Right renal pelvis (tissue), 4 donors: Measurements from ENCODE around the gene PLEKHG4B. TPM values are rescaled to one million over a fixed set of nuclear protein-coding genes. Genes with fewer than 3 reads are reported as not detected.

Experiments used
- DNase-seq, 4 donors: peaks; one replicate each; pipeline ENCODE4 v3.0.0-alpha.2; 2013; ENCODE audit warnings: low read depth in 4 of 4, low spot score in 3 of 4, missing footprints in 1 of 4
- polyA plus RNA-seq, 4 donors: library from polyadenylated mRNA; unstranded; fragments of 120-200 nt; gene quantifications; one replicate each; pipeline ENCODE4 v1.2.1, GENCODE V29; 2013; ENCODE audit not compliant: insufficient read length in 4 of 4

PLEKHG4B gene
- polyA plus RNA-seq, 4 donors, result 10.7 to 12.1 (median 11.5) TPM

- no peak for DNase-seq
Observed at GRCh38 chr5:126806-127205, 34.8 kb downstream of the PLEKHG4B start.

- no peak for DNase-seq
Observed at GRCh38 chr5:127886-128285, 35.9 kb downstream of the PLEKHG4B start.

GRCh38 chr5:128446-128845, 36.5 kb downstream of the PLEKHG4B start:
- no peak for DNase-seq

GRCh38 chr5:129148-129547, 37.2 kb downstream of the PLEKHG4B start:
- DNase-seq, result no peak

GRCh38 chr5:129820-130219, 37.9 kb downstream of the PLEKHG4B start:
- no peak for DNase-seq

- DNase-seq, result no peak
Observed at GRCh38 chr5:130601-131131, 38.7 kb downstream of the PLEKHG4B start.

GRCh38 chr5:136901-137300, 44.9 kb downstream of the PLEKHG4B start:
- no peak for DNase-seq

- DNase-seq, result no peak
Observed at GRCh38 chr5:137741-138140, 45.8 kb downstream of the PLEKHG4B start.

- DNase-seq, result no peak
Observed at GRCh38 chr5:138936-139335, 47.0 kb downstream of the PLEKHG4B start.

- no peak for DNase-seq
Observed at GRCh38 chr5:139579-140442, 47.8 kb downstream of the PLEKHG4B start.

GRCh38 chr5:140443-140829, 48.5 kb downstream of the PLEKHG4B start:
- no peak for DNase-seq

GRCh38 chr5:141211-141610, 49.2 kb downstream of the PLEKHG4B start:
- DNase-seq, result no peak

GRCh38 chr5:141761-142160, 49.8 kb downstream of the PLEKHG4B start:
- no peak for DNase-seq

GRCh38 chr5:142246-142810, 50.4 kb downstream of the PLEKHG4B start:
- DNase-seq, result no peak

- DNase-seq, result no peak
Observed at GRCh38 chr5:143041-143440, 51.1 kb downstream of the PLEKHG4B start.

GRCh38 chr5:144941-145340, 53.0 kb downstream of the PLEKHG4B start:
- no peak for DNase-seq

- no peak for DNase-seq
Observed at GRCh38 chr5:145585-146323, 53.8 kb downstream of the PLEKHG4B start.

GRCh38 chr5:147751-148150, 55.8 kb downstream of the PLEKHG4B start:
- no peak for DNase-seq

- DNase-seq, result no peak
Observed at GRCh38 chr5:149745-150485, 57.9 kb downstream of the PLEKHG4B start.

GRCh38 chr5:150746-151145, 58.8 kb downstream of the PLEKHG4B start:
- no peak for DNase-seq

- DNase-seq, result no peak
Observed at GRCh38 chr5:152077-152476, 60.1 kb downstream of the PLEKHG4B start.
